ENCODE measurements around the gene TMEM14A. TPM values are rescaled to one million over a fixed set of nuclear protein-coding genes. Genes with fewer than 3 reads are reported as not detected.
A peak's percentile ranks its signal among the peaks of the same experiment; 100 is the strongest.

The TMEM14A gene
- total and polyA plus RNA-seq, 9 of the 15 experiments (the other 6 are each of a cell fraction or from before 2014, with no cell fraction given) = 3.5 to 43.3 (median 8.5) TPM

GRCh38 chr6:52686878-52687699, 16.2 kb downstream of the TMEM14A start (continued):
- no peak for TF ChIP-seq CUX1 (CRISPR knock-in tag; IDR thresholded peaks at IDR 0.05)
- peak; percentile 29; the same call in 1 of the 2 replicates for TF ChIP-seq LEF1 (IDR thresholded peaks at IDR 0.05)
- TF ChIP-seq CC2D1A (IDR thresholded peaks at IDR 0.05) = peak; percentile 35; the same call in 1 of the 2 replicates
- TF ChIP-seq PKNOX1 (IDR thresholded peaks at IDR 0.05) = peak; percentile 78
- TF ChIP-seq ARID1B (IDR thresholded peaks at IDR 0.05) = peak; percentile 88
- TF ChIP-seq POLR2AphosphoS5 (IDR thresholded peaks at IDR 0.05; ENCODE audit: control insufficient read depth, insufficient read depth, low read depth, low read length) = peak; percentile 66
- TF ChIP-seq JUNB (CRISPR knock-in tag; conservative IDR thresholded peaks at IDR 0.05) = no peak
- TF ChIP-seq IFI16 (CRISPR knock-in tag; IDR thresholded peaks at IDR 0.05) = no peak
- TF ChIP-seq CBFA2T2 (conservative IDR thresholded peaks at IDR 0.05) = peak; percentile 84
- peak; percentile 84 for TF ChIP-seq TAL1 (IDR thresholded peaks at IDR 0.05)
- no peak for TF ChIP-seq TEAD2 (tag; IDR thresholded peaks at IDR 0.05)
- no peak for TF ChIP-seq MCM2 (IDR thresholded peaks at IDR 0.05; ENCODE audit: low read depth)
- peak; percentile 51; the same call in 1 of the 2 replicates for TF ChIP-seq MYBL2 (IDR thresholded peaks at IDR 0.05; ENCODE audit: low read depth)
- TF ChIP-seq MYBL2 (CRISPR knock-in tag; IDR thresholded peaks at IDR 0.05; ENCODE audit: borderline replicate concordance) = no peak
- no peak for TF ChIP-seq HOMEZ (CRISPR knock-in tag; IDR thresholded peaks at IDR 0.05)
- TF ChIP-seq PATZ1 (CRISPR knock-in tag; IDR thresholded peaks at IDR 0.05; ENCODE audit: borderline replicate concordance) = no peak
- 0 out of 2 replicates have a peak, but pooled peaks have one; percentile 14 for TF ChIP-seq SMARCE1 (IDR thresholded peaks at IDR 0.05)
- no peak for TF ChIP-seq ZFP30 (CRISPR knock-in tag; IDR thresholded peaks at IDR 0.05; ENCODE audit: borderline replicate concordance)
- TF ChIP-seq NFYB (IDR thresholded peaks at IDR 0.05; ENCODE audit: extremely low read depth, insufficient read length) = no peak

Data from K562 (cell line).